ENCODE data around the gene PLK4.

GRCh38 chr4:127889903-127890302, 9.2 kb downstream of the PLK4 start:
- TF ChIP-seq EZH2 (IDR thresholded peaks at IDR 0.05; ENCODE audit: low read depth, unreplicated experiment) (no peak), CTCF (conservative IDR thresholded peaks at IDR 0.05; ENCODE audit: low read depth in 2 of 2) (no peak), ZNF462 (CRISPR knock-in tag; IDR thresholded peaks at IDR 0.05) (no peak), ZNF114 (CRISPR knock-in tag; IDR thresholded peaks at IDR 0.05) (no peak), STAT1 (IDR thresholded peaks at IDR 0.05; ENCODE audit: unreplicated experiment) (no peak)

Measured in GM23338 (cell line).